ENCODE results near the gene OR6C2. TPM values are rescaled to one million over a fixed set of nuclear protein-coding genes. Genes with fewer than 3 reads are reported as not detected.

OR6C2 gene
- total and polyA plus RNA-seq, 9 of the 15 experiments (the other 6 are each of a cell fraction or from before 2014, with no cell fraction given) = not detected

- TF ChIP-seq REST (IDR thresholded peaks at IDR 0.05; ENCODE audit: borderline replicate concordance) (peak; percentile 44; the same call in 1 of the 2 replicates), REST (CRISPR knock-in tag; IDR thresholded peaks at IDR 0.05; ENCODE audit: low read depth) (no peak), RAD21 (CRISPR knock-in tag; conservative IDR thresholded peaks at IDR 0.05 in 1 of 2, IDR thresholded peaks at IDR 0.05 in 1 of 2) (peak; percentile 40 to 54), CEBPG (CRISPR knock-in tag; IDR thresholded peaks at IDR 0.05) (no peak), CEBPG (tag; conservative IDR thresholded peaks at IDR 0.05 in 1 of 2, IDR thresholded peaks at IDR 0.05 in 1 of 2) (0 out of 4 replicates have a peak, but pooled peaks of 1 of the 2 experiments have one; percentile 28), ZNF696 (CRISPR knock-in tag; conservative IDR thresholded peaks at IDR 0.05) (no peak), CREB3 (tag; conservative IDR thresholded peaks at IDR 0.05; ENCODE audit: low read depth) (no peak), TSC22D4 (tag; IDR thresholded peaks at IDR 0.05) (no peak), DEAF1 (CRISPR knock-in tag; IDR thresholded peaks at IDR 0.05) (0 out of 2 replicates have a peak, but pooled peaks have one; percentile 27), ZNF140 (CRISPR knock-in tag; IDR thresholded peaks at IDR 0.05) (no peak), CBFB (CRISPR knock-in tag; IDR thresholded peaks at IDR 0.05) (no peak), SMAD2 (IDR thresholded peaks at IDR 0.05; ENCODE audit: low read depth, low read length) (no peak)
These were observed 2.5 kb downstream of the OR6C2 start (continued) for GRCh38 chr12:55446326-55446725.
